ENCODE results near the gene CPZ.

DNA sequence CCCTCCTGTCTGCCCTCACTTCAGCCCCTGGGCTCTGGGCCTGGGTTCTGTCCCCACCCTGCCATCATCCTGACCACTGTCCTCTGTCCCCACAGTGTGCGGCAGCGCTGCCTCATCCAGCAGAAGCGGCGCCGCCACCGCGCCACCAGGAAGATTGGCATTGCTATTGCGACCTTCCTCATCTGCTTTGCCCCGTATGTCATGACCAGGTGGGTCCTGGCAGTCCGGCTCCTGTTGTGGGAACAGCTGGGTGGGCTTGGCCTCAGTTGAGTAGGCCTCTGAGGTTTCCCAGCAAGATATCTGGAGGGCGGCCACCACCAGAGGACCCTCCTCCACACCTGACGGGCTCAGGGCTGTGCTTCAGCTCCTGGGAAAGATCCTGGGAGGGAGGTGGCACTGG is 10.1 kb upstream of the CPZ start:
- TF ChIP-seq POLR2A (IDR thresholded peaks at IDR 0.05; ENCODE audit: low read length) = no peak
- no peak for TF ChIP-seq GATA1 (IDR thresholded peaks at IDR 0.05; ENCODE audit: low read depth, low read length)
